Stimulated activated CD8-positive, alpha-beta memory T cell treated with anti-CD3 and anti-CD28 coated beads, Interleukin-12 subunit alpha, Interleukin-12 subunit beta, amount 100 ng/mL, for 1 hour (primary cell): ENCODE data around the gene LLGL2.

Source experiments
- DNase-seq: peaks from one replicate; pipeline ENCODE4 v3.0.0-alpha.2; 2020; ENCODE audit warnings: low read depth

Gene LLGL2

GRCh38 chr17:75552425-75553294 is 27.2 kb downstream of the LLGL2 start:
- no peak for DNase-seq

GRCh38 chr17:75553295-75554110 is 28.0 kb downstream of the LLGL2 start:
- DNase-seq = no peak

GRCh38 chr17:75555679-75556153 is 30.2 kb downstream of the LLGL2 start:
- DNase-seq = no peak

GRCh38 chr17:75557075-75557851 is 31.8 kb downstream of the LLGL2 start:
- no peak for DNase-seq

- DNase-seq = no peak
These were observed 32.6 kb downstream of the LLGL2 start for GRCh38 chr17:75557852-75558665.

GRCh38 chr17:75558666-75559530 is 33.4 kb downstream of the LLGL2 start:
- DNase-seq = no peak

- no peak for DNase-seq
These were observed 34.5 kb downstream of the LLGL2 start for GRCh38 chr17:75559958-75560533.

- DNase-seq = no peak
These were observed 36.6 kb downstream of the LLGL2 start for GRCh38 chr17:75561927-75562603.

GRCh38 chr17:75563063-75563758 is 37.7 kb downstream of the LLGL2 start:
- DNase-seq = no peak

GRCh38 chr17:75564195-75564594 is 38.7 kb downstream of the LLGL2 start:
- DNase-seq = no peak

- no peak for DNase-seq
These were observed 39.6 kb downstream of the LLGL2 start for GRCh38 chr17:75565066-75565465.

GRCh38 chr17:75565618-75566017 is 40.1 kb downstream of the LLGL2 start:
- DNase-seq = no peak

- DNase-seq = no peak
These were observed 40.9 kb downstream of the LLGL2 start for GRCh38 chr17:75566416-75566815.

- no peak for DNase-seq
These were observed 41.3 kb downstream of the LLGL2 start for GRCh38 chr17:75566834-75567233.

GRCh38 chr17:75568412-75569255 is 43.1 kb downstream of the LLGL2 start:
- no peak for DNase-seq

GRCh38 chr17:75570034-75570676 is 44.7 kb downstream of the LLGL2 start:
- no peak for DNase-seq

- no peak for DNase-seq
These were observed 45.3 kb downstream of the LLGL2 start for GRCh38 chr17:75570772-75571171.
